Fibroblast of villous mesenchyme (primary cell): ENCODE results near the gene MPPED1. TPM values are rescaled to one million over a fixed set of nuclear protein-coding genes. Genes with fewer than 3 reads are reported as not detected.

Source experiments
- DNase-seq: peaks from one replicate; pipeline ENCODE4 v3.0.0-alpha.2; 2010; ENCODE audit warnings: low read depth
- H3K4me3 ChIP-seq: 2 replicates; pipeline ENCODE4 v1.5.1; 2011; ENCODE audit warnings: low read depth, mild to moderate bottlenecking, low read length
- CTCF ChIP-seq: IDR thresholded peaks from 2 replicates; pipeline ENCODE4 v1.5.1; 2012; ENCODE audit warnings: low read depth, mild to moderate bottlenecking, low read length; ENCODE audit not compliant: insufficient read depth
- total RNA-seq: library from RNA; depleted of rRNA; stranded (reverse); fragments of >200 nt; gene quantifications from 2 replicates; pipeline ENCODE4 v1.2.3, GENCODE V29; 2012

The MPPED1 gene
- total RNA-seq, 1 donor: not detected

DNA sequence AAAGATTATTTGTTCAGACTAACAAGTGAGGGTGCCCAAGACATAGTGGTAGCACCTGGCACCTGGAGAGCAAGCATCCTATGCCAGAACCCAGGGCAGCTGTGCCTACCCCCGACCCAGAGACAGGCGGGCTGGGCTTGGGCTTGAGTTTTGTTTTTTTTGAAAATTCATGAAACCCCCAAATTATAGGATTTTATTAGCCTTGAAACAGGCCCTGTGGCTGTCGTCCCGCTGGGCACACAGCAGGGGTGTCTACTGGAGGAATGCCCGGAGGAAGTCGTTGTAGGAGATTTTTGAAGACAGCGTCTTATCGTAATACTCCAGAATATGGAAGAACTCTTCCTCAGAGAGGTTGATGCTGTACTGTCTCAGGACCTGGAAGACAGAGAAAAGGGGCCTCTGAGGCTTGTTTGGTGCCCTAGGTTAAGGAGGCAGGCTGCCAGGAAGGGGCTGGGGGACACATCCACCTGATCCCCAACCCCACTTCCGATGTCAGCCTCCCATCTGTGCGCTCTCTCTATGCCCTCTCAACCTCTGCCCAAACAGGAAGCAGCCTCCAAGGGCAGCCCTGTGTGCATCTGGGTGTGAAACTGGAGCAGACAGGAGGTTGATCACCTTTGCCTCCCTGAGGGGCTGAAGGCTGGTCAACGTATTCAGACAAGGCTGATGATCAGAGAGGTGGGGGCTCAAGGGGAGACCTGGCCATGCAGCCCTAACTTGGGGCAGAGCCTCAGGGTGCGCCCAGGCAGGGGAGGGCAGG lies 117.0 kb downstream of the MPPED1 start:
- TF ChIP-seq CTCF: no peak
- DNase-seq: no peak
- no peak overlapping the region for H3K4me3 ChIP-seq

DNA sequence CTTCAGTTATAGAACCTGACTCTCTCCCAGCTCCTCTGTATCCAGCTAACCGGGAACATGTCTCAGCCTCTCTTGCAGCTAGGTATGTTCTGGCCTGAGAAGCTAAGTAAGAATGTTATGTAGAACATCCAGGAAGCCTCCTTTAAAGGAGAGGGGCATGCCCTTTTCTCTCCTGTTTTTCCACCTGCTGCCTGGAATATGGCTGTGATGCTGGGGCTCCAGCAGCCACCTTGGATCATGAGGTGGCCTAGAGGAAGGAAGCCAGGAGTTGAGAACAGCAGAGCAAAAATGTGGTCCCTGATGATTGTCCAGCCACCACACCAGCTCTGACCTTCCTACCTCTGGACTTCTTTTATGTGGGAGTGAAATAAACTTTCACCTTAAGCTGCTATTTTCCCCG lies 117.6 kb downstream of the MPPED1 start:
- H3K4me3 ChIP-seq: no peak overlapping the region
- no peak for DNase-seq
- no peak for TF ChIP-seq CTCF

GRCh38 chr22:43529934-43530333 lies 118.1 kb downstream of the MPPED1 start:
- no peak for TF ChIP-seq CTCF
- DNase-seq: no peak
- H3K4me3 ChIP-seq: no peak overlapping the region

GRCh38 chr22:43530349-43531201 lies 118.8 kb downstream of the MPPED1 start:
- no peak overlapping the region for H3K4me3 ChIP-seq
- TF ChIP-seq CTCF: no peak
- no peak for DNase-seq

DNA sequence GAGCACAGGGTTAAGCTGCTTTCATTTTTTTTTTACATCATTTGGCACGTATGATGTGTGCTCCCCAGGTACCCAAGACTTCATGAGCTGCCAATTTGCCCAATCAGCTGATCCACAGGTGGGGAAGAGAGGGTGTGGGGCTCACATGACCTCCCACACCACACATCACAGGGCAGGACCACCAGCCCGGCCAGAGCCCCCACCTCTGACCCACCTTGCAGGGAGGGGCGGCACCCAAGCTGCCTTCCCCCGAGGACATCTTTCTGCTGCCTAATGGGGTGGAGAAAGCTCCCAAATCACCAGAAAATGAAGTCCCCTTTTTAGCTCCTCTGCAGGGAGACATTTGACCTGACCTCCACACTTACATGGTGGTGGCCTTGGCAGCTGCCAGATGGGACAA lies 119.8 kb downstream of the MPPED1 start:
- DNase-seq: no peak
- H3K4me3 ChIP-seq: no peak overlapping the region
- TF ChIP-seq CTCF: no peak

GRCh38 chr22:43532301-43533155 lies 120.7 kb downstream of the MPPED1 start:
- TF ChIP-seq CTCF: no peak
- DNase-seq: no peak
- H3K4me3 ChIP-seq: no peak overlapping the region
